K562 (cell line): ENCODE data around the gene ZNF213. TPM values are rescaled to one million over a fixed set of nuclear protein-coding genes. Genes with fewer than 3 reads are reported as not detected.

Source experiments
- E2F6 ChIP-seq, 2 experiments: IDR thresholded peaks; 2 replicates each; pipeline ENCODE4 v1.6.1; 2011; ENCODE audit warnings: borderline replicate concordance in 1 of 2, control low read depth in 1 of 2, low read depth in 1 of 2, low read length in 1 of 2, mild to moderate bottlenecking in 1 of 2, mixed read lengths in 1 of 2, moderate library complexity in 1 of 2; ENCODE audit not compliant: insufficient read depth in 1 of 2, insufficient read length in 1 of 2, poor library complexity in 1 of 2, severe bottlenecking in 1 of 2; ENCODE audit errors: extremely low read depth in 1 of 2
- EP300 ChIP-seq: IDR thresholded peaks from 2 replicates; pipeline ENCODE4 v1.6.1; 2012; ENCODE audit warnings: low read length, improper control_type of control experiment
- RBM25 ChIP-seq: fragments of 200-400 bp; formaldehyde crosslinking; IDR thresholded peaks from 2 replicates; pipeline ENCODE4 v1.6.1; 2018; ENCODE audit warnings: low read length, low read depth, moderate library complexity; ENCODE audit not compliant: severe bottlenecking
- ZFX ChIP-seq: sonication (generic); formaldehyde crosslinking; IDR thresholded peaks from 2 replicates; pipeline ENCODE4 v1.8.0; 2022; ENCODE audit warnings: mild to moderate bottlenecking, missing genetic modification reagents, moderate library complexity
- polyA plus RNA-seq, 8 experiments: library from polyadenylated mRNA; depleted of rRNA in 4 of 8; stranded (reverse) in 5 of 8; unstranded in 3 of 8; fragments of >200 nt; fragmentation: Nextera tagmentation in 2 of 8; fragmentation: Illumina TruSeq in 1 of 8; extraction: Ambion mirVana in 2 of 8; extraction: Trizol in 1 of 8; gene quantifications; 2 replicates each; pipeline versions ENCODE4 v1.2.1 to v1.2.3, GENCODE V29; 2011 to 2014; ENCODE audit warnings: inconsistent platforms in 1 of 8, missing spikeins in 1 of 8
- total RNA-seq, 7 experiments: library from RNA; depleted of rRNA in 6 of 7; stranded (reverse); fragments of >200 nt in 6 of 7; fragmentation: Illumina TruSeq in 2 of 7; extraction: Trizol in 2 of 7; gene quantifications; 2 replicates each; pipeline versions ENCODE4 v1.2.1 to v1.2.3, GENCODE V29; 2011 to 2021; ENCODE audit warnings: low replicate concordance in 1 of 7
- TF ChIP-seq, protein P1 (sequence below): sonication (generic); formaldehyde crosslinking; IDR thresholded peaks from 2 replicates; pipeline ENCODE4 v1.8.1; 2023; ENCODE audit warnings: mild to moderate bottlenecking, missing genetic modification reagents

Gene ZNF213
- total and polyA plus RNA-seq, 9 of the 15 experiments (the other 6 are each of a cell fraction or from before 2014, with no cell fraction given) = 0.49 to 10.0 (median 1.8) TPM

- TF ChIP-seq, protein P1, sequence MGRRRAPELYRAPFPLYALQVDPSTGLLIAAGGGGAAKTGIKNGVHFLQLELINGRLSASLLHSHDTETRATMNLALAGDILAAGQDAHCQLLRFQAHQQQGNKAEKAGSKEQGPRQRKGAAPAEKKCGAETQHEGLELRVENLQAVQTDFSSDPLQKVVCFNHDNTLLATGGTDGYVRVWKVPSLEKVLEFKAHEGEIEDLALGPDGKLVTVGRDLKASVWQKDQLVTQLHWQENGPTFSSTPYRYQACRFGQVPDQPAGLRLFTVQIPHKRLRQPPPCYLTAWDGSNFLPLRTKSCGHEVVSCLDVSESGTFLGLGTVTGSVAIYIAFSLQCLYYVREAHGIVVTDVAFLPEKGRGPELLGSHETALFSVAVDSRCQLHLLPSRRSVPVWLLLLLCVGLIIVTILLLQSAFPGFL (CRISPR knock-in tag) = no peak
- TF ChIP-seq ZFX (CRISPR knock-in tag) = peak; percentile 65
- peak in 1 of 2 experiments; percentile 39 for TF ChIP-seq E2F6 (IDR thresholded peaks at IDR 0.05; ENCODE audit: borderline replicate concordance in 1 of 2, extremely low read depth in 1 of 2, insufficient read depth in 1 of 2, insufficient read length in 1 of 2, low read depth in 1 of 2, low read length in 1 of 2, poor library complexity in 1 of 2, severe bottlenecking in 1 of 2)
- no peak for TF ChIP-seq RBM25
- 0 out of 2 replicates have a peak, but pooled peaks have one; percentile 4 for TF ChIP-seq EP300
- TF ChIP-seq, all 486 proteins: peak for 11
Measured at GRCh38 chr16:3174618-3175148, 39.9 kb downstream of the ZNF213 start (continued).
